HepG2 (cell line): ENCODE data around the gene DTNB. TPM values are rescaled to one million over a fixed set of nuclear protein-coding genes. Genes with fewer than 3 reads are reported as not detected.

Experiments
- ATAC-seq: fragments of 200-7000 bp; cut with Tn5 transposase; 3 replicates; pipeline ENCODE4 v1.9.1; 2020; ENCODE audit warnings: mild to moderate bottlenecking, moderate library complexity
- BruUV-seq: library from RNA; stranded (reverse); fragments of 400-500 nt; replicated peaks from 2 replicates; lab custom pipeline; 2021; lab: Mats Ljungman, UMichigan
- CTCF ChIA-PET: fragments of 300-600 bp; formaldehyde crosslinking; extraction: SDS; loops from one replicate; lab custom pipeline; 2021; ENCODE audit warnings: low total read pairs, inconsistent platforms, low intra/inter-chr PET ratio; lab: Yijun Ruan, JAX
- POLR2A ChIA-PET: fragments of 350-600 bp; sonication (Branson Sonifier 250); formaldehyde crosslinking; loops from one replicate; lab custom pipeline; 2020; ENCODE audit warnings: antibody characterized with exemption, inconsistent platforms; lab: Yijun Ruan, JAX
- DNase-seq: peaks from one replicate; pipeline ENCODE4 v3.0.0-alpha.2; 2015; ENCODE audit warnings: low spot score
- FAIRE-seq: peaks from 3 replicates; lab custom pipeline; 2011; peaks lifted over from hg19 to GRCh38; lab: Jason Lieb, UNC
- H2AFZ ChIP-seq: one replicate; pipeline ENCODE4 v1.6.1; 2011; ENCODE audit warnings: low read length, inconsistent platforms
- H3K27ac ChIP-seq: fragments of 300-600 bp; 3 replicates; pipeline ENCODE4 v1.8.0; 2011; ENCODE audit warnings: mixed run types, mild to moderate bottlenecking, mixed read lengths, low read length, inconsistent platforms; ENCODE audit not compliant: insufficient read depth; ENCODE audit errors: extremely low read length
- H3K27me3 ChIP-seq, 2 experiments: fragments of 200-600 bp in 1 of 2; 2 replicates in 1 of 2; 3 replicates in 1 of 2; pipeline versions ENCODE4 v1.6.0 to v1.8.0; 2011; ENCODE audit warnings: low read length in 2 of 2, mild to moderate bottlenecking in 2 of 2, moderate library complexity in 2 of 2, inconsistent platforms in 1 of 2; ENCODE audit not compliant: insufficient read depth in 2 of 2, control insufficient read depth in 1 of 2
- H3K36me3 ChIP-seq, 2 experiments: fragments of 200-600 bp in 1 of 2; replicated peaks in 1 of 2; 2 replicates in 1 of 2; 3 replicates in 1 of 2; pipeline versions ENCODE4 v1.5.1 to v1.8.0; 2011; ENCODE audit warnings: low read length in 2 of 2, inconsistent platforms in 1 of 2; ENCODE audit not compliant: insufficient read depth in 2 of 2, control insufficient read depth in 1 of 2
- H3K4me1 ChIP-seq: 2 replicates; pipeline ENCODE4 v1.5.1; 2012; ENCODE audit warnings: low read length, inconsistent platforms; ENCODE audit not compliant: insufficient read depth
- H3K4me2 ChIP-seq: 2 replicates; pipeline ENCODE4 v1.6.0; 2011; ENCODE audit warnings: low read depth, low read length, inconsistent platforms
- H3K4me3 ChIP-seq, 3 experiments: fragments of 200-600 bp in 1 of 3; sonication (generic), shearing (Covaris generic) in 1 of 3; replicated peaks in 1 of 3; 2 replicates each; pipeline ENCODE4 v1.5.1; 2011 to 2016; ENCODE audit warnings: low read length in 3 of 3, inconsistent platforms in 2 of 3, low read depth in 2 of 3, mild to moderate bottlenecking in 2 of 3, control low read depth in 1 of 3, mixed read lengths in 1 of 3; ENCODE audit not compliant: insufficient read depth in 1 of 3
- H3K79me2 ChIP-seq: one replicate; pipeline ENCODE4 v1.6.1; 2011; ENCODE audit warnings: low read length, inconsistent platforms; ENCODE audit not compliant: insufficient read depth
- H3K9ac ChIP-seq: 2 replicates; pipeline ENCODE4 v1.6.0; 2011; ENCODE audit warnings: mild to moderate bottlenecking, low read depth, low read length, inconsistent platforms; ENCODE audit not compliant: insufficient read depth
- H3K9me3 ChIP-seq: 2 replicates; pipeline ENCODE4 v1.5.1; 2012; ENCODE audit warnings: mild to moderate bottlenecking, low read length
- H4K20me1 ChIP-seq: 2 replicates; pipeline ENCODE4 v1.6.0; 2011; ENCODE audit warnings: inconsistent platforms, mild to moderate bottlenecking, low read length, moderate library complexity; ENCODE audit not compliant: insufficient read depth
- AHR ChIP-seq: IDR thresholded peaks from 2 replicates; pipeline ENCODE4 v1.6.1; 2018; ENCODE audit warnings: missing genetic modification reagents, missing compliant biosample characterization
- HES4 ChIP-seq: sonication (generic); formaldehyde crosslinking; IDR thresholded peaks from 2 replicates; pipeline ENCODE4 v1.9.0; 2021; ENCODE audit warnings: mild to moderate bottlenecking, missing genetic modification reagents, borderline replicate concordance
- MAFK ChIP-seq, 2 experiments: IDR thresholded peaks in 1 of 2; conservative IDR thresholded peaks in 1 of 2; 2 replicates each; pipeline ENCODE4 v1.6.1; 2011; ENCODE audit warnings: improper control_type of control experiment in 2 of 2, low read length in 2 of 2
- MBD4 ChIP-seq: IDR thresholded peaks from 2 replicates; pipeline ENCODE4 v1.6.1; 2012; ENCODE audit warnings: low read length, inconsistent platforms, borderline replicate concordance
- NONO ChIP-seq, 2 experiments: fragments of 450-650 bp in 1 of 2; sonication (generic) in 1 of 2; formaldehyde crosslinking in 1 of 2; IDR thresholded peaks in 1 of 2; conservative IDR thresholded peaks in 1 of 2; 2 replicates each; pipeline versions ENCODE4 v1.6.1 to v1.8.0; 2017 to 2022; ENCODE audit warnings: mild to moderate bottlenecking in 1 of 2, missing genetic modification reagents in 1 of 2, moderate library complexity in 1 of 2
- SRSF1 ChIP-seq: fragments of 200-400 bp; formaldehyde crosslinking; optimal IDR thresholded peaks from 2 replicates; pipeline ENCODE3; 2017; ENCODE audit warnings: mild to moderate bottlenecking, low read depth, low read length, moderate library complexity
- U2AF1 ChIP-seq: fragments of 200-400 bp; formaldehyde crosslinking; optimal IDR thresholded peaks from 2 replicates; pipeline ENCODE3; 2017; ENCODE audit warnings: mild to moderate bottlenecking, low read depth, low read length
- ZNF205 ChIP-seq: IDR thresholded peaks from 2 replicates; pipeline ENCODE4 v1.6.1; 2018; ENCODE audit warnings: missing biosample characterization, missing genetic modification reagents
- ZNF367 ChIP-seq: sonication (generic); formaldehyde crosslinking; IDR thresholded peaks from 2 replicates; pipeline ENCODE4 v1.4.0; 2020; ENCODE audit warnings: missing genetic modification reagents, borderline replicate concordance
- ZNF598 ChIP-seq: sonication (generic); formaldehyde crosslinking; IDR thresholded peaks from 2 replicates; pipeline ENCODE4 v1.5.1; 2020; ENCODE audit warnings: mild to moderate bottlenecking, missing genetic modification reagents, borderline replicate concordance
- ZNF772 ChIP-seq: sonication (generic); formaldehyde crosslinking; IDR thresholded peaks from 2 replicates; pipeline ENCODE4 v1.5.0; 2020; ENCODE audit warnings: mild to moderate bottlenecking, missing genetic modification reagents
- WGBS: methylation state at CpG from one replicate; pipeline ENCODE4 v1.1.6; 2017; ENCODE audit warnings: low lambda C conversion rate; 5-methylcytosine and 5-hydroxymethylcytosine counted together
- in situ Hi-C: cut with HindIII; loops from 2 replicates; pipeline ENCODE4 v1.10.0; 2017; ENCODE audit warnings: low pct_unique_long_range_greater_than_20kb; ENCODE audit not compliant: extremely low pct_ligation_motif_present
- intact Hi-C: fragments of 100-400 bp; cut with micrococcal nuclease; formaldehyde crosslinking; loops from one replicate; pipeline ENCODE4 v1.10.0; 2022; ENCODE audit not compliant: unreplicated experiment
- polyA plus RNA-seq, 8 experiments: library from polyadenylated mRNA; depleted of rRNA in 3 of 8; stranded (reverse) in 7 of 8; unstranded in 1 of 8; fragments of >200 nt; fragmentation: Illumina TruSeq in 4 of 8; extraction: Trizol in 4 of 8; gene quantifications; 2 replicates each; pipeline versions ENCODE4 v1.2.1 to v1.2.3, GENCODE V29; 2011 to 2016; ENCODE audit warnings: low read depth in 4 of 8, missing spikeins in 1 of 8, mixed read lengths in 1 of 8; ENCODE audit not compliant: insufficient read depth in 1 of 8
- total RNA-seq, 5 experiments: library from RNA; depleted of rRNA; stranded (reverse); fragments of >200 nt; fragmentation: Illumina TruSeq; extraction: Trizol; gene quantifications; 2 replicates each; pipeline ENCODE4 v1.2.3, GENCODE V29; 2016; ENCODE audit warnings: low read depth in 1 of 5
- TF ChIP-seq, protein P1 (sequence below): sonication (generic); formaldehyde crosslinking; IDR thresholded peaks from 2 replicates; pipeline ENCODE4 v1.8.1; 2022; ENCODE audit warnings: low read depth, mild to moderate bottlenecking, missing genetic modification reagents
- TF ChIP-seq, protein P2 (sequence below): sonication (generic); IDR thresholded peaks from 2 replicates; pipeline ENCODE4 v1.6.1; 2016; ENCODE audit warnings: low read depth, borderline replicate concordance
- TF ChIP-seq, protein P3 (sequence below), 2 experiments: sonication (generic) in 1 of 2; formaldehyde crosslinking in 1 of 2; IDR thresholded peaks; 2 replicates each; pipeline versions ENCODE4 v1.4.0 to v1.6.1; 2016 to 2020; ENCODE audit warnings: borderline replicate concordance in 1 of 2, low read depth in 1 of 2, mild to moderate bottlenecking in 1 of 2, missing genetic modification reagents in 1 of 2
- TF ChIP-seq, protein P4 (sequence below): IDR thresholded peaks from 2 replicates; pipeline ENCODE4 v1.6.1; 2016; ENCODE audit warnings: low read depth

Gene DTNB
- total and polyA plus RNA-seq, 2 of the 13 experiments (the other 11 are each of a cell fraction or from before 2014, with no cell fraction given) = 14.4 to 23.9 TPM

DNA sequence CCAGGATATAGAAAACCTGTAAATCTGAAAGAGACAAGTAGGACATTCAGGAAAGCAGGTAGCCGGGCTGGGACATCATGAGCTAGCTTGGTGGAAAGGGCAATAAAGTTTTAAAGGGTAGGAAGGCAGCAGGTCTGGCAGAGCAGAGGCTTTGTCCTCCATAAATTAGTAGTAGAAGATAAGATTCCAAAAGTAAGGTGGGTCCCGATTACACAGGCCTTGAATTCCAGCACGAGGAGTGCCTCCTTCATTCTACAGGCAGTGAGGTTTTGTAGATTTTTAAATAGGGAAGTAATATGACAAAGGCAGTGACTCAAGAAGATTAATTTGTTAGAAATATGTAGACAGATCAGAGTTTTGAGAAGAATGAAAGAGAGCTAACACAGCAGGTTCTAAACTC lies 160.7 kb downstream of the DTNB start:
- CTCF ChIA-PET = no interaction called here
- 95% methylated on average over 3 of the region's 3 CpGs for WGBS
- no peaks in the 10 kb centered on the region for H4K20me1 ChIP-seq
- no TSS peak for BruUV-seq
- FAIRE-seq = no peak
- no peak overlapping the region for H3K27ac ChIP-seq
- POLR2A ChIA-PET = no interaction called here
- H3K4me1 ChIP-seq = no peaks in the 10 kb centered on the region; the same call in 1 of the 2 replicates
- H3K4me3 ChIP-seq = no peak overlapping the region
- H3K9me3 ChIP-seq = no peaks in the 10 kb centered on the region
- H3K27me3 ChIP-seq = no peaks in the 10 kb centered on the region
- H3K4me2 ChIP-seq = no peak overlapping the region
- no peak overlapping the region for H3K9ac ChIP-seq
- no peak for DNase-seq
- in situ Hi-C loops = no loop called here
- ATAC-seq = no peak
- H2AFZ ChIP-seq = no peak overlapping the region
- intact Hi-C loops = no loop called here
- H3K36me3 ChIP-seq = no peaks in the 10 kb centered on the region
- no peaks in the 10 kb centered on the region for H3K79me2 ChIP-seq
- TF ChIP-seq, protein P1, sequence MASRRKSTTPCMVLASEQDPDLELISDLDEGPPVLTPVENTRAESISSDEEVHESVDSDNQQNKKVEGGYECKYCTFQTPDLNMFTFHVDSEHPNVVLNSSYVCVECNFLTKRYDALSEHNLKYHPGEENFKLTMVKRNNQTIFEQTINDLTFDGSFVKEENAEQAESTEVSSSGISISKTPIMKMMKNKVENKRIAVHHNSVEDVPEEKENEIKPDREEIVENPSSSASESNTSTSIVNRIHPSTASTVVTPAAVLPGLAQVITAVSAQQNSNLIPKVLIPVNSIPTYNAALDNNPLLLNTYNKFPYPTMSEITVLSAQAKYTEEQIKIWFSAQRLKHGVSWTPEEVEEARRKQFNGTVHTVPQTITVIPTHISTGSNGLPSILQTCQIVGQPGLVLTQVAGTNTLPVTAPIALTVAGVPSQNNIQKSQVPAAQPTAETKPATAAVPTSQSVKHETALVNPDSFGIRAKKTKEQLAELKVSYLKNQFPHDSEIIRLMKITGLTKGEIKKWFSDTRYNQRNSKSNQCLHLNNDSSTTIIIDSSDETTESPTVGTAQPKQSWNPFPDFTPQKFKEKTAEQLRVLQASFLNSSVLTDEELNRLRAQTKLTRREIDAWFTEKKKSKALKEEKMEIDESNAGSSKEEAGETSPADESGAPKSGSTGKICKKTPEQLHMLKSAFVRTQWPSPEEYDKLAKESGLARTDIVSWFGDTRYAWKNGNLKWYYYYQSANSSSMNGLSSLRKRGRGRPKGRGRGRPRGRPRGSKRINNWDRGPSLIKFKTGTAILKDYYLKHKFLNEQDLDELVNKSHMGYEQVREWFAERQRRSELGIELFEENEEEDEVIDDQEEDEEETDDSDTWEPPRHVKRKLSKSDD (CRISPR knock-in tag) = no peak
- no peak for TF ChIP-seq SRSF1
- no peak for TF ChIP-seq MAFK (conservative IDR thresholded peaks at IDR 0.05 in 1 of 2, IDR thresholded peaks at IDR 0.05 in 1 of 2; ENCODE audit: low read length in 2 of 2)
- TF ChIP-seq ZNF598 (CRISPR knock-in tag) = no peak
- TF ChIP-seq U2AF1 = no peak
- TF ChIP-seq ZNF772 (CRISPR knock-in tag) = no peak
- no peak for TF ChIP-seq AHR (CRISPR knock-in tag)
- no peak for TF ChIP-seq MBD4
- TF ChIP-seq ZNF205 (CRISPR knock-in tag) = no peak
- TF ChIP-seq, protein P2, sequence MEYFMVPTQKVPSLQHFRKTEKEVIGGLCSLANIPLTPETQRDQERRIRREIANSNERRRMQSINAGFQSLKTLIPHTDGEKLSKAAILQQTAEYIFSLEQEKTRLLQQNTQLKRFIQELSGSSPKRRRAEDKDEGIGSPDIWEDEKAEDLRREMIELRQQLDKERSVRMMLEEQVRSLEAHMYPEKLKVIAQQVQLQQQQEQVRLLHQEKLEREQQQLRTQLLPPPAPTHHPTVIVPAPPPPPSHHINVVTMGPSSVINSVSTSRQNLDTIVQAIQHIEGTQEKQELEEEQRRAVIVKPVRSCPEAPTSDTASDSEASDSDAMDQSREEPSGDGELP = no peak
- TF ChIP-seq, protein P3, sequence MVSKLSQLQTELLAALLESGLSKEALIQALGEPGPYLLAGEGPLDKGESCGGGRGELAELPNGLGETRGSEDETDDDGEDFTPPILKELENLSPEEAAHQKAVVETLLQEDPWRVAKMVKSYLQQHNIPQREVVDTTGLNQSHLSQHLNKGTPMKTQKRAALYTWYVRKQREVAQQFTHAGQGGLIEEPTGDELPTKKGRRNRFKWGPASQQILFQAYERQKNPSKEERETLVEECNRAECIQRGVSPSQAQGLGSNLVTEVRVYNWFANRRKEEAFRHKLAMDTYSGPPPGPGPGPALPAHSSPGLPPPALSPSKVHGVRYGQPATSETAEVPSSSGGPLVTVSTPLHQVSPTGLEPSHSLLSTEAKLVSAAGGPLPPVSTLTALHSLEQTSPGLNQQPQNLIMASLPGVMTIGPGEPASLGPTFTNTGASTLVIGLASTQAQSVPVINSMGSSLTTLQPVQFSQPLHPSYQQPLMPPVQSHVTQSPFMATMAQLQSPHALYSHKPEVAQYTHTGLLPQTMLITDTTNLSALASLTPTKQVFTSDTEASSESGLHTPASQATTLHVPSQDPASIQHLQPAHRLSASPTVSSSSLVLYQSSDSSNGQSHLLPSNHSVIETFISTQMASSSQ (IDR thresholded peaks at IDR 0.05; ENCODE audit: low read depth) = no peak
- TF ChIP-seq, protein P3 (CRISPR knock-in tag; IDR thresholded peaks at IDR 0.05; ENCODE audit: borderline replicate concordance) = no peak
- TF ChIP-seq, protein P4, sequence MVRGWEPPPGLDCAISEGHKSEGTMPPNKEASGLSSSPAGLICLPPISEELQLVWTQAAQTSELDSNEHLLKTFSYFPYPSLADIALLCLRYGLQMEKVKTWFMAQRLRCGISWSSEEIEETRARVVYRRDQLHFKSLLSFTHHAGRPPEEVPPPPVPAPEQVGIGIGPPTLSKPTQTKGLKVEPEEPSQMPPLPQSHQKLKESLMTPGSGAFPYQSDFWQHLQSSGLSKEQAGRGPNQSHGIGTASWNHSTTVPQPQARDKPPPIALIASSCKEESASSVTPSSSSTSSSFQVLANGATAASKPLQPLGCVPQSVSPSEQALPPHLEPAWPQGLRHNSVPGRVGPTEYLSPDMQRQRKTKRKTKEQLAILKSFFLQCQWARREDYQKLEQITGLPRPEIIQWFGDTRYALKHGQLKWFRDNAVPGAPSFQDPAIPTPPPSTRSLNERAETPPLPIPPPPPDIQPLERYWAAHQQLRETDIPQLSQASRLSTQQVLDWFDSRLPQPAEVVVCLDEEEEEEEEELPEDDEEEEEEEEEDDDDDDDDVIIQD (CRISPR knock-in tag) = no peak
- TF ChIP-seq NONO (IDR thresholded peaks at IDR 0.05) = no peak
- no peak for TF ChIP-seq NONO (CRISPR knock-in tag; conservative IDR thresholded peaks at IDR 0.05)
- TF ChIP-seq HES4 = no peak
- no peak for TF ChIP-seq ZNF367
